ENCODE data around the gene NPAS2. TPM values are rescaled to one million over a fixed set of nuclear protein-coding genes. Genes with fewer than 3 reads are reported as not detected.

Gene NPAS2
- total and polyA plus RNA-seq, 4 donors: 5.9 to 17.1 (median 10.4) TPM

- H3K9ac ChIP-seq (ENCODE audit: insufficient read depth in 1 of 2, low read length in 2 of 2): no peak overlapping the region
- H3K27me3 ChIP-seq (ENCODE audit: control insufficient read depth in 3 of 3, insufficient read depth in 3 of 3, low read length in 2 of 3): no peaks in the 10 kb centered on the region
- DNase-seq (no peak), ATAC-seq (ENCODE audit: insufficient read depth, low FRiP score) (no peak)
- peaks cover 0 to 9% (median 3%) of the 10 kb centered on the region in 5 donors for H3K4me1 ChIP-seq (ENCODE audit: control insufficient read depth in 5 of 5, insufficient read depth in 5 of 5, low read length in 5 of 5)
- peaks cover 0 to 3% (median 0%) of the 10 kb centered on the region in 4 donors for H3K36me3 ChIP-seq (ENCODE audit: control insufficient read depth in 4 of 4, insufficient read depth in 4 of 4, low read length in 4 of 4)
- TF ChIP-seq, protein P1, sequence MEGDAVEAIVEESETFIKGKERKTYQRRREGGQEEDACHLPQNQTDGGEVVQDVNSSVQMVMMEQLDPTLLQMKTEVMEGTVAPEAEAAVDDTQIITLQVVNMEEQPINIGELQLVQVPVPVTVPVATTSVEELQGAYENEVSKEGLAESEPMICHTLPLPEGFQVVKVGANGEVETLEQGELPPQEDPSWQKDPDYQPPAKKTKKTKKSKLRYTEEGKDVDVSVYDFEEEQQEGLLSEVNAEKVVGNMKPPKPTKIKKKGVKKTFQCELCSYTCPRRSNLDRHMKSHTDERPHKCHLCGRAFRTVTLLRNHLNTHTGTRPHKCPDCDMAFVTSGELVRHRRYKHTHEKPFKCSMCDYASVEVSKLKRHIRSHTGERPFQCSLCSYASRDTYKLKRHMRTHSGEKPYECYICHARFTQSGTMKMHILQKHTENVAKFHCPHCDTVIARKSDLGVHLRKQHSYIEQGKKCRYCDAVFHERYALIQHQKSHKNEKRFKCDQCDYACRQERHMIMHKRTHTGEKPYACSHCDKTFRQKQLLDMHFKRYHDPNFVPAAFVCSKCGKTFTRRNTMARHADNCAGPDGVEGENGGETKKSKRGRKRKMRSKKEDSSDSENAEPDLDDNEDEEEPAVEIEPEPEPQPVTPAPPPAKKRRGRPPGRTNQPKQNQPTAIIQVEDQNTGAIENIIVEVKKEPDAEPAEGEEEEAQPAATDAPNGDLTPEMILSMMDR (IDR thresholded peaks at IDR 0.05; ENCODE audit: control extremely low read depth, extremely low read depth): no peak
- H3K4me3 ChIP-seq: no peak overlapping the region
- H3K9me3 ChIP-seq (ENCODE audit: control insufficient read depth in 4 of 4, insufficient read depth in 3 of 4, low read length in 3 of 4): peaks cover 0 to 3% (median 0%) of the 10 kb centered on the region in 4 donors
- H3K27ac ChIP-seq (ENCODE audit: low read depth in 1 of 2, low read length in 1 of 2): no peak overlapping the region
- 92 to 95% methylated on average over 12 of the region's 12 CpGs for WGBS, 2 donors
Observed at GRCh38 chr2:100962366-100963025, 142.6 kb downstream of the NPAS2 start.

- Histone ChIP-seq H3K4me3 (no peak overlapping the region), H3K9me3 (ENCODE audit: control insufficient read depth in 4 of 4, insufficient read depth in 3 of 4, low read length in 3 of 4) (peaks cover 0 to 3% (median 0%) of the 10 kb centered on the region in 4 donors), H3K27me3 (ENCODE audit: control insufficient read depth in 3 of 3, insufficient read depth in 3 of 3, low read length in 2 of 3) (no peaks in the 10 kb centered on the region), H3K4me1 (ENCODE audit: control insufficient read depth in 5 of 5, insufficient read depth in 5 of 5, low read length in 5 of 5) (peaks cover 0 to 8% (median 3%) of the 10 kb centered on the region in 5 donors), H3K9ac (ENCODE audit: insufficient read depth in 1 of 2, low read length in 2 of 2) (no peak overlapping the region), H3K36me3 (ENCODE audit: control insufficient read depth in 4 of 4, insufficient read depth in 4 of 4, low read length in 4 of 4) (peaks cover 0 to 3% (median 0%) of the 10 kb centered on the region in 4 donors), H3K27ac (ENCODE audit: low read depth in 1 of 2, low read length in 1 of 2) (no peak overlapping the region)
- ATAC-seq (ENCODE audit: insufficient read depth, low FRiP score) (no peak), DNase-seq (no peak)
- TF ChIP-seq, protein P1 (IDR thresholded peaks at IDR 0.05; ENCODE audit: control extremely low read depth, extremely low read depth): no peak
- WGBS, 2 donors: 93 to 95% methylated on average over 4 of the region's 4 CpGs
Observed at GRCh38 chr2:100963026-100963375, 143.1 kb downstream of the NPAS2 start.

GRCh38 chr2:100964222-100964621 is 144.3 kb downstream of the NPAS2 start:
- Histone ChIP-seq H3K4me1 (ENCODE audit: control insufficient read depth in 5 of 5, insufficient read depth in 5 of 5, low read length in 5 of 5) (peaks cover 0 to 3% (median 0%) of the 10 kb centered on the region in 5 donors), H3K9me3 (ENCODE audit: control insufficient read depth in 4 of 4, insufficient read depth in 3 of 4, low read length in 3 of 4) (peaks cover 0 to 3% (median 0%) of the 10 kb centered on the region in 4 donors), H3K4me3 (no peak overlapping the region), H3K27me3 (ENCODE audit: control insufficient read depth in 3 of 3, insufficient read depth in 3 of 3, low read length in 2 of 3) (no peaks in the 10 kb centered on the region), H3K9ac (ENCODE audit: insufficient read depth in 1 of 2, low read length in 2 of 2) (no peak overlapping the region), H3K36me3 (ENCODE audit: control insufficient read depth in 4 of 4, insufficient read depth in 4 of 4, low read length in 4 of 4) (peaks cover 0 to 3% (median under 1%) of the 10 kb centered on the region in 4 donors), H3K27ac (ENCODE audit: low read depth in 1 of 2, low read length in 1 of 2) (no peak overlapping the region)
- ATAC-seq (ENCODE audit: insufficient read depth, low FRiP score) (no peak), DNase-seq (no peak)
- 71 to 81% methylated on average over 12 of the region's 12 CpGs for WGBS, 2 donors
- TF ChIP-seq, protein P1 (IDR thresholded peaks at IDR 0.05; ENCODE audit: control extremely low read depth, extremely low read depth): no peak
